ENCODE data around the gene CCT8.
A peak's percentile ranks its signal among the peaks of the same experiment; 100 is the strongest.
"Not testable (repeated sequence)": the region's sequence is repeated elsewhere in the genome, so short reads cannot be mapped to it uniquely, and the experiment has no call there.

The CCT8 gene

DNA sequence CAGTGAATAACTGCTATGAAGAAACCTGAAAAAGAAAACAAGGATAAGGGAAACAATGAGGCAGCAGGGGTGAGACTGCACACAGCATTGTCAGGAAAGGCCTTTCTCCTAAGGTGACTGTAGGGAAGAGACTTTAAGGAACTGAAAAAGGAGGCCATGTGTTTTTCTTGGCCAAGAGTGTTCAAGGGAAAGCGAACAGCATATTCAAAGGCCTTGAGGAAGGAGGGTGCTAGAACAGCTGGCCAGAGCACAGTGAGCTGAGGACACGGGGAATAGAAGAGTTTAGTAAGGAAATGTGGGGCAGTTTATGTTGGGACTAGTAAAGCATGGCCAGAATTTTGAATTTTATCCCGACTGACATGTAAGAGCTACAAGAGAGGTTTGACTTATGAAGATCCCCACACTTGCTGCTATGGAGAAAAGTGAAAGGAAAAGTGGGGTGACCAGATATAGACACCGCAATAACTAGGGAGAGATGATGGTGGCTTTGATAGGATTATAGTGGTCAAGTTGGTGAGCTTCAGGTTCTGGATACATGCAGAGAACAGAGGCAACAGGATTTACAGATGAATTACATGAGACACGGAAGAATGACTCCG, 55.7 kb downstream of the CCT8 start:
- DNase-seq = peak; percentile 13 to 46

DNA sequence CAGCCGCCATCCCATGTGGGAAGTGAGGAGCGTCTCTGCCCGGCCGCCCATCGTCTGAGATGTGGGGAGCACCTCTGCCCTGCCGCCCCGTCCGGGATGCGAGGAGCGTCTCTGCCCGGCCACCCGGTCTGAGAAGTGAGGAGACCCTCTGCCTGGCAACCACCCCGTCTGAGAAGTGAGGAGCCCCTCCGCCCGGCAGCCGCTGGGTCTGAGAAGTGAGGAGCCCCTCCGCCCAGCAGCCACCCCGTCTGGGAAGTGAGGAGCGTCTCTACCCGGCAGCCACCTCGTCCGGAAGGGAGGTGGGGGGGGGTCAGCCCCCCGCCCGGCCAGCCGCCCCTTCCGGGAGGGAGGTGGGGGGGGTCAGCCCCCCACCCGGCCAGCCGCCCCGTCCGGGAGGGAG, 62.2 kb downstream of the CCT8 start:
- DNase-seq = not testable (repeated sequence)

DNA sequence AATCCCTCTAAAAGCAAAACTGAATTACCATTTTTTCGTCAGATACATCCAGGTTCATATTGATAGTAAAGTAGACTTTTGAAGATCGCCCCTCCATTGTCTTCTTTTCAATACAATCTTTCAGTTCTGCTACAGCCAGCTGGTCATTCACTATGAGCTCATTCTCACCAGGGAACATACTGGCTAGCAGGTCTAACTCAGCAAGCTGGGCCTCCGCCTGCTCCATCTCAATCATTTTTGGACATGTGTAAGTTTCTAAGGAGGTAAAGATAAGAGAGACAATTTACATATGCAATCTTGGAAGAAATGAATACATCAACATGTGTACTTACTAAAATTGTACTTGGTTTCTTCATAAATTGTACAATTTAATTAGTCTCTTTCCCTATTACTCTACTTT, 65.1 kb downstream of the CCT8 start:
- no peak for DNase-seq

DNA sequence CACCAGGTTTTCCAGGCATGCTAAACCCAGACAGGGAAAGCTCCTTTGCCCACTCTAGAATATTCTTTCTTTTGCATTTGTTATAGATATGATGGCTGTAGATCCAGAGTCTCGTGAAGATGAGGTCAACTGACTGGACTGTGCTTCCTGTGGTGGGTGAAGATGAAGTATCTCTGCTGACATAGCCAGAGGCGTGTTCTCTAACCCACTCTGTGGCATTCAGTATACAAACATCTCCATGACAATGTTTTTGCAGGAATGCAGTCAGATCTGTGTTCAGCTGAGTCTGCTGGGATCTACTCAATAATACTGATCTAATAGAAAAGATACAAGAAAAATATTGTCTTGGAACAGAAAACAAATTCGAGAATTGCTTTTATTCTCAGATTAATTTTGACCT, 65.6 kb downstream of the CCT8 start:
- no peak for DNase-seq

DNA sequence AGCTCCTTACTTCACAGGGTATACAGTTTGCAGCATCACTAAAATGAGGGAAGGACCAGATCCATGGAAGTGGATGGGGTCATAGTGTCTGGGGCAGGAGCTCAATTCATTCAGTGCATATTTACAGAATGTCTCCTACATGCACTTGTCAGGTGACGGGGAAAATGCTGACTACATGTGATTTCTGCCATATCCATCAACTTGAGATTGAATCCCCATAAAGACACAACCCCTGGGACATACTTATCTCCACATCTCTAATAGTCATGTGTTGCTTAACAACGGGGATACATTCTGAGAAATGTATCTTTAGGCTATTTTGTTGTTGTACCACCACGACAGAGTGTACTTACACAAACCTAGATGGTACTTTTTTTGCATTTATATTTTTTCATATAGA, 66.3 kb downstream of the CCT8 start:
- no peak for DNase-seq

All from Kasumi-1 (cell line).